DOHH2 (cell line): ENCODE measurements around the gene BAX.

Source experiments
- H3F3A ChIP-seq: fragments of 200-600 bp; sonication (generic), shearing (Covaris generic); 2 replicates; pipeline ENCODE4 v1.6.0; 2016; ENCODE audit warnings: antibody characterized with exemption, mild to moderate bottlenecking; ENCODE audit not compliant: control insufficient read depth, insufficient read depth
- H3K27ac ChIP-seq: fragments of 200-600 bp; sonication (generic); 2 replicates; pipeline ENCODE4 v1.5.1; 2014; ENCODE audit warnings: low read depth, mild to moderate bottlenecking, low read length, moderate library complexity
- H3K27me3 ChIP-seq: fragments of 200-600 bp; sonication (generic); 2 replicates; pipeline ENCODE4 v1.6.1; 2014; ENCODE audit warnings: mild to moderate bottlenecking, low read length, mixed read lengths; ENCODE audit not compliant: control insufficient read depth
- H3K36me3 ChIP-seq: fragments of 200-600 bp; sonication (generic); 2 replicates; pipeline ENCODE4 v1.6.1; 2014; ENCODE audit warnings: mild to moderate bottlenecking, low read length, moderate library complexity, mixed read lengths; ENCODE audit not compliant: control insufficient read depth
- H3K4me1 ChIP-seq: fragments of 200-600 bp; sonication (generic); 2 replicates; pipeline ENCODE4 v1.6.1; 2014; ENCODE audit warnings: mild to moderate bottlenecking, low read length, mixed read lengths; ENCODE audit not compliant: control insufficient read depth
- H3K4me2 ChIP-seq: fragments of 200-600 bp; sonication (generic); 2 replicates; pipeline ENCODE4 v1.6.0; 2014; ENCODE audit warnings: mild to moderate bottlenecking, low read length, moderate library complexity
- H3K4me3 ChIP-seq: fragments of 200-600 bp; sonication (generic); 2 replicates; pipeline ENCODE4 v1.5.1; 2014; ENCODE audit warnings: mild to moderate bottlenecking, low read length, mixed read lengths
- H3K79me2 ChIP-seq: fragments of 200-600 bp; sonication (generic); 2 replicates; pipeline ENCODE4 v1.6.1; 2014; ENCODE audit warnings: mild to moderate bottlenecking, low read length, mixed read lengths; ENCODE audit not compliant: control insufficient read depth
- H3K9me2 ChIP-seq: fragments of 200-600 bp; sonication (generic); replicated peaks from 2 replicates; pipeline ENCODE4 v1.6.1; 2014; ENCODE audit warnings: mild to moderate bottlenecking, low read length, mixed read lengths; ENCODE audit not compliant: control insufficient read depth
- H3K9me3 ChIP-seq: fragments of 200-600 bp; sonication (generic); 2 replicates; pipeline ENCODE4 v1.6.1; 2014; ENCODE audit warnings: antibody characterized with exemption, low read length, mixed read lengths; ENCODE audit not compliant: control insufficient read depth, insufficient read depth
- H4K20me1 ChIP-seq: fragments of 200-600 bp; sonication (generic); 2 replicates; pipeline ENCODE4 v1.6.0; 2014; ENCODE audit warnings: low read depth, mild to moderate bottlenecking, antibody characterized with exemption, low read length, moderate library complexity; ENCODE audit not compliant: control insufficient read depth, insufficient read depth
- CTCF ChIP-seq: fragments of 200-600 bp; sonication (generic); IDR thresholded peaks from one replicate; pipeline ENCODE4 v1.5.1; 2014; ENCODE audit warnings: antibody characterized with exemption, mild to moderate bottlenecking, low read depth, low read length; ENCODE audit not compliant: poor library complexity, severe bottlenecking
- EZH2phosphoT487 ChIP-seq: fragments of 200-600 bp; sonication (generic); IDR thresholded peaks from 2 replicates; pipeline ENCODE4 v1.6.1; 2017; ENCODE audit warnings: borderline replicate concordance, mild to moderate bottlenecking, antibody characterized with exemption, low read length, moderate library complexity, mixed read lengths

BAX gene

GRCh38 chr19:48963371-48964204, 8.9 kb downstream of the BAX start:
- peak overlapping the region; percentile 79 for H3K4me2 ChIP-seq
- peaks cover 13% of the 10 kb centered on the region for H3F3A ChIP-seq
- peaks cover 61% of the 10 kb centered on the region for H3K4me1 ChIP-seq
- no peaks in the 10 kb centered on the region for H3K9me3 ChIP-seq
- TF ChIP-seq EZH2phosphoT487 (no peak), CTCF (no peak)
- no peaks in the 10 kb centered on the region for H4K20me1 ChIP-seq
- H3K36me3 ChIP-seq = peaks cover 35% of the 10 kb centered on the region
- peak overlapping the region; percentile 69 for H3K4me3 ChIP-seq
- peak overlapping the region; percentile 77 for H3K27ac ChIP-seq
- no peaks in the 10 kb centered on the region for H3K9me2 ChIP-seq
- H3K79me2 ChIP-seq = peaks cover 30% of the 10 kb centered on the region
- H3K27me3 ChIP-seq = no peaks in the 10 kb centered on the region

GRCh38 chr19:48964205-48965039, 9.7 kb downstream of the BAX start:
- peak overlapping the region; percentile 69 for H3K4me3 ChIP-seq
- peaks cover 61% of the 10 kb centered on the region for H3K4me1 ChIP-seq
- peaks cover 13% of the 10 kb centered on the region for H3F3A ChIP-seq
- H3K36me3 ChIP-seq = peaks cover 43% of the 10 kb centered on the region
- peak overlapping the region; percentile 77 for H3K27ac ChIP-seq
- H3K9me3 ChIP-seq = no peaks in the 10 kb centered on the region
- peak overlapping the region; percentile 79 for H3K4me2 ChIP-seq
- peaks cover 30% of the 10 kb centered on the region for H3K79me2 ChIP-seq
- no peaks in the 10 kb centered on the region for H3K9me2 ChIP-seq
- no peaks in the 10 kb centered on the region for H3K27me3 ChIP-seq
- TF ChIP-seq CTCF (no peak), EZH2phosphoT487 (no peak)
- no peaks in the 10 kb centered on the region for H4K20me1 ChIP-seq

GRCh38 chr19:48965040-48965805, 10.5 kb downstream of the BAX start, which contains the start of gene FTL:
Gene FTL (plus strand): TSS chr19:48965309. CDS start chr19:48965508, 199 bp downstream.
- TF ChIP-seq CTCF = no peak
- TF ChIP-seq EZH2phosphoT487 = no peak
- H3F3A ChIP-seq = peaks cover 13% of the 10 kb centered on the region
- peak within 1 kb of the TSS; percentile 77 for H3K27ac ChIP-seq
- H3K4me1 ChIP-seq = peaks cover 69% of the 10 kb centered on the region
- H3K9me3 ChIP-seq = no peaks in the 10 kb centered on the region
- peaks cover 30% of the 10 kb centered on the region for H3K79me2 ChIP-seq
- no peaks in the 10 kb centered on the region for H3K9me2 ChIP-seq
- H3K27me3 ChIP-seq = no peaks in the 10 kb centered on the region
- H4K20me1 ChIP-seq = no peaks in the 10 kb centered on the region
- H3K4me3 ChIP-seq = peak within 1 kb of the TSS; percentile 98
- peaks cover 51% of the 10 kb centered on the region for H3K36me3 ChIP-seq
- peak within 1 kb of the TSS; percentile 89 for H3K4me2 ChIP-seq
